ENCODE results near the gene ASIC1.

GRCh38 chr12:50103767-50104321, 46.4 kb downstream of the ASIC1 start, which contains the start of gene GPD1:
- TF ChIP-seq CTCF (conservative IDR thresholded peaks at IDR 0.05; ENCODE audit: low read depth, low read length) (no peak), EZH2phosphoT487 (IDR thresholded peaks at IDR 0.05; ENCODE audit: borderline replicate concordance, low read length) (no peak), EZH2 (IDR thresholded peaks at IDR 0.05; ENCODE audit: low read length, unreplicated experiment) (no peak)

Data from PC-3 (cell line).